Measurements from ENCODE around the gene GIPC1. TPM values are rescaled to one million over a fixed set of nuclear protein-coding genes. Genes with fewer than 3 reads are reported as not detected.

GIPC1 gene
- total and polyA plus RNA-seq, 9 of the 15 experiments (the other 6 are each of a cell fraction or from before 2014, with no cell fraction given): 0.49 to 54.7 (median 24.8) TPM

DNA sequence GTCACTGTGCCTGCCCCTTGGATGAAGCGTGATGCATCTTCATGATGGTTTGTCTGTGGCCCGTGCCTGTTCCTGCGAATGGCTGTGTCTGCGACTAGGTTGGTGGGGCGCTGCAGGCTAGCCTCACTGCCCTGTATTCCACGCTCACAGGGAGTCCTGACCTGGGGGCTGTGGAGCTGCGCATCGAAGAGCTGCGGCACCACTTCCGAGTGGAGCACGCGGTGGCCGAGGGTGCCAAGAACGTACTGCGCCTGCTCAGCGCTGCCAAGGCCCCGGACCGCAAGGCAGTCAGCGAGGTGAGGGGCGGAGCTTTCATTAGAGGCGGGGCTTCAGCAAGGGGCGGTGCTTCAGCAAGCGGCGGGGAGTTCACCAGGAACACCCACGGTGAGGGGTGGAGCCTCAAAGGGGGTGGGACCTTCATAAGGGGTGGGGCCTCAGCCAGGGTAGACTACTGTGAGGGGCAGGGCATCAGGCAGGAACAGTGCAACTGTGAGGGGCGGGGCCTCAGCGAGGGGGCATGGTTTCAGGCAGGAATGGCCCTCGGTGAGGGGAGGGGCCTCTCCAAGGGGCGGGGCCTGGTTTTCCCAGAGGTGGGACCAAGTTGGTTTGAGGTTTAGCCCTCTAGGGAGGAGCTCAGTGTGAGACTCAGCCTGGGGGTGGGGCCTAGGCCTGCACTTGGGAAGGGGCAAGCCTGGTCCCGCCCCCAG lies 45.6 kb downstream of the GIPC1 start (continued):
- no peak for TF ChIP-seq PCBP1 (IDR thresholded peaks at IDR 0.05; ENCODE audit: low read depth, low read length, poor library complexity, severe bottlenecking)
- TF ChIP-seq RBFOX2 (IDR thresholded peaks at IDR 0.05; ENCODE audit: low read depth, low read length): peak; percentile 68
- no peak for TF ChIP-seq KDM5B (IDR thresholded peaks at IDR 0.05; ENCODE audit: insufficient replicate concordance, low read depth, low read length)
- TF ChIP-seq SP1 (CRISPR knock-in tag; IDR thresholded peaks at IDR 0.05): peak; percentile 85
- no peak for TF ChIP-seq STAT5A (IDR thresholded peaks at IDR 0.05; ENCODE audit: borderline replicate concordance, low read length)
- TF ChIP-seq YBX1 (IDR thresholded peaks at IDR 0.05): no peak
- TF ChIP-seq MAX (CRISPR knock-in tag; IDR thresholded peaks at IDR 0.05): peak; percentile 98
- no peak for TF ChIP-seq ESRRB (CRISPR knock-in tag; IDR thresholded peaks at IDR 0.05; ENCODE audit: borderline replicate concordance)
- TF ChIP-seq ZBTB8A (IDR thresholded peaks at IDR 0.05; ENCODE audit: partially characterized antibody): no peak
- no peak for TF ChIP-seq ZFPM2 (CRISPR knock-in tag; IDR thresholded peaks at IDR 0.05)
- TF ChIP-seq SRSF1 (IDR thresholded peaks at IDR 0.05; ENCODE audit: low read depth, low read length): no peak
- TF ChIP-seq SNIP1 (IDR thresholded peaks at IDR 0.05; ENCODE audit: low read depth): no peak
- no peak for TF ChIP-seq PYGO2 (tag; IDR thresholded peaks at IDR 0.05)
- TF ChIP-seq, protein P1, sequence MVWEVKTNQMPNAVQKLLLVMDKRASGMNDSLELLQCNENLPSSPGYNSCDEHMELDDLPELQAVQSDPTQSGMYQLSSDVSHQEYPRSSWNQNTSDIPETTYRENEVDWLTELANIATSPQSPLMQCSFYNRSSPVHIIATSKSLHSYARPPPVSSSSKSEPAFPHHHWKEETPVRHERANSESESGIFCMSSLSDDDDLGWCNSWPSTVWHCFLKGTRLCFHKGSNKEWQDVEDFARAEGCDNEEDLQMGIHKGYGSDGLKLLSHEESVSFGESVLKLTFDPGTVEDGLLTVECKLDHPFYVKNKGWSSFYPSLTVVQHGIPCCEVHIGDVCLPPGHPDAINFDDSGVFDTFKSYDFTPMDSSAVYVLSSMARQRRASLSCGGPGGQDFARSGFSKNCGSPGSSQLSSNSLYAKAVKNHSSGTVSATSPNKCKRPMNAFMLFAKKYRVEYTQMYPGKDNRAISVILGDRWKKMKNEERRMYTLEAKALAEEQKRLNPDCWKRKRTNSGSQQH (CRISPR knock-in tag; IDR thresholded peaks at IDR 0.05): no peak
- no peak for TF ChIP-seq SMARCB1 (IDR thresholded peaks at IDR 0.05; ENCODE audit: insufficient read length, low read depth)
- no peak for TF ChIP-seq ZNF778 (CRISPR knock-in tag; IDR thresholded peaks at IDR 0.05)
- peak in 1 of 2 experiments; percentile 24; a peak in 1 of 4 replicates for TF ChIP-seq KDM4B (IDR thresholded peaks at IDR 0.05; ENCODE audit: borderline replicate concordance in 2 of 2, low read depth in 1 of 2)
- no peak for TF ChIP-seq PML (IDR thresholded peaks at IDR 0.05; ENCODE audit: low read length)
- no peak for TF ChIP-seq CCAR2 (IDR thresholded peaks at IDR 0.05; ENCODE audit: low read depth, low read length)
- no peak for TF ChIP-seq PBX2 (CRISPR knock-in tag; IDR thresholded peaks at IDR 0.05; ENCODE audit: low read depth)
- TF ChIP-seq PBX2 (tag; conservative IDR thresholded peaks at IDR 0.05; ENCODE audit: low read depth): no peak
- TF ChIP-seq E2F3 (CRISPR knock-in tag; IDR thresholded peaks at IDR 0.05): no peak
- peak; percentile 26; the same call in 1 of the 2 replicates for TF ChIP-seq PHF8 (IDR thresholded peaks at IDR 0.05; ENCODE audit: borderline replicate concordance, low read length)
- TF ChIP-seq SMAD1 (IDR thresholded peaks at IDR 0.05; ENCODE audit: low read depth, low read length, partially characterized antibody): no peak
- TF ChIP-seq NCOA1 (IDR thresholded peaks at IDR 0.05; ENCODE audit: low read depth): no peak
- TF ChIP-seq ARNT (IDR thresholded peaks at IDR 0.05): no peak
- TF ChIP-seq ZKSCAN1 (IDR thresholded peaks at IDR 0.05; ENCODE audit: low read depth, low read length): no peak

All from K562 (cell line).